GM20431 (cell line): ENCODE results near the gene HEXD.

Experiments used
- in situ Hi-C: fragments of 300-500 bp; cut with MseI, MboI; formaldehyde crosslinking; loops from one replicate; pipeline ENCODE4 v1.15.0; 2020; ENCODE audit warnings: low sequenced_read_pairs; ENCODE audit not compliant: unreplicated experiment

The HEXD gene

DNA sequence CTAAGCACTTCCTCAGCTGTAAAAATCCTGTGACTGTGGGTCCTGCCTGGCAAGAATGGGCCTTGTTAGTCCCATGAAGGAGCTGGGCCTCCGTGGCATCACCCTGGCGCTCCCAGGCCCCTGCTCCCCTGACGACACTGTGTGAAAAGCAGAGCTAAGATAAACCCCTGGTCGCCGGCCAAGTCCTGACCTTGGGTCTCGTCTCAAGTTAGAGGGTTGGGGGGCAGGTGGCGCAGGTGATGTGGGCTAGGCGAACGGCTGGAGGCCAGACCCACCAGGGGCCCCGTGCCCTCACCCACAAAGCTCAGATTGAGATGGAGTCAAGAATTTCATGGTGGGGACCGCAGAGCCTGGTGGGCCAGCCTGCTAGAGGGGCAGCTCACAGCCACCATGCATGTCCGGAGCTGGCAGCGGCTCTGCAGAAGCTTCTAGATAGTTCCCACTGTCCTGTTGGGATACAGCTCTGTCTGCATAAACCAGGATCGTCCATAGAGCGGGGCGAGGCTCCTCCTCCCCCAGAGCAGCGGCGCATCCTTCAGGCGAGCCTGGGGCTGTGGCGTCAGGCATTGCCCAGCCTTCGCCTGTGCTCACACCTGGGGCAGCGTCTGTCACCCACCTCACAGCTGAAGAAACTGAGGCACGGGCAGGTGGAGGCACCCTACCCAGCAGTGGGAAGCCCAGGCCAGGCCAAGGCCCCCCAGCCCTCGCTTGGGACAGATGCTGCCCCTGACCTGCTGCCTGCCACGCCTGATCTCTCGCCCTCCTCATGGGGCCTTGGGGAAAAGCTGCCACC is 20.4 kb downstream of the HEXD start:
- in situ Hi-C loops = no loop called here

DNA sequence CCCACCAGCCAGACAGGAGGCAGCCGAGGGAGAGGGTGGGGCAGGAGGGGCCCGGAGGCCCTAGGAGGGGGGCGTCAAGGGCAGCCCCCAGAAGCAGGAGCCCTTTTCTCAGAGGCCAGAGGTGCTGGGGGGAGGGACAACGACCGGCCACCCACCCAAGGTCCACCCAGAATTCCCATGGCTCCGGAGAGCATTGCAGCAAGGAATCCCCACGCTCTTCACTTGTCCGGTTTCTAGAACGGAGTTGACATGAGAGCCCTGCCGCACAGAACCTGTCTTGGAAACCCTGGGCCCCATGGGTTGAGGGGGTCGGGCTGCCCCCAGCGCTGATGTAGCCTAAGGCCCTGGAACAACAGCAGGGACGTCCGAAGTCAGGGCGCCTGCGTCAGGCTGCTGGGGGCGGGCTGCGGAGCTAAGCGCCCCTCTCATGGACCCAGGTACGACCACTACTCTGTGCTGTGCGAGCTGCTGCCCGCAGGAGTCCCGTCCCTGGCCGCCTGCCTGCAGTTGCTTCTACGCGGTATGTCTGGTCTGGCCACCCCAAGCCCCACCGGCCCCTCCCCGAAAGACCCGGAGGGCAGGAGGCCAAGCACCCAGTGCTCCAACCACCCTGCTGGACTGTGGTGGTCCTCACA is 21.2 kb downstream of the HEXD start:
- in situ Hi-C loops = no loop called here

DNA sequence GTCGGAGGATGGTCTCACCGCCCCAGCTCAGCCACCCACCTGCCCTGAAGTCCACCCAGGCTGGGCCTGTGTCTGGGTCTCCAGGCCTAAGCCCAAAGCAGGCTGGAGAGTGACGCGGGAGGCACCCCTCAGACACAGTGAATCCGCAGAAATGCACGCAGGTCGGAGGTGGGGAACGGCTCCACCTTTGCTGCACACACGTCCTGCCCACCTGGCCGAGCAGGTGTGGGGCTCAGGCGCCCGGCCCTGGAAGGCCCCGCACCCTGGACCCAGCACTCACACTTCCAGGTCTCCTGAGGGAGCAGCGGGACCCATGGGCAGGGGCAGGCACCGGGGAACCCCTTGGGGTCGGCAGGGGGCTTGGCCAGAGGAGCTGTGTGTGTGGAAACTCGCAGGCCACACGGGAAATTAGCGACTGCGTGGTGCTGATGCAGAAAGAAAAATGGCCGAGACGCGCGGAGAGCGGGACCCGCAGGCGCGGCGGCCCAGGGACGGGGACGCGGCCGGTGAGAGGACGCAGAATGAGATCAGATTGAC is 21.8 kb downstream of the HEXD start:
- in situ Hi-C loops = no loop called here

DNA sequence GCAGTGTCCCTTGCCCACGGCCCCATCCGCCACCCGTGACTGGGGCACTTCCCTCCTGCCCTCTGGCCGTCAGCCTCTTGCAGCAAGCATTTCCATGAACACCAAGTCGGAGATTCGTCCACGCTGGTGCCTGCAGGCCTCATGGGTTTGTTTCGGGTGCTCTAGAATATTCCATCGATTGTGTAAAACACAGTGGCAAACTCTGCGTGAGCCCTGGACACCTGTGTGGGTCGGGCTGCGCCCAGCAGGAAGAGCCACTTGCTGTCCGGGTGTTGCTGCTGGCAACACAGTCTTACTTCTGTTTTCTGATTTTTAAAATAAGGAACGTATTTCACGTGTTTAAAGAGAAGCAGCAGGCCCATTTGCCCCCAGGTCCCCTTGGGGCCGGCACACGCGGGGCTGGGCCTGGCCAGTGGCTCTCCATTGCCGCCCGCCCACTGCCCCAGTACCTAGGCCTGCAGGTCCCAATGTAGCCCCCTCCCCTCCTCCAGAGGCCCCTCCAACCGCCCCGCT is 22.4 kb downstream of the HEXD start:
- in situ Hi-C loops = no loop called here

DNA sequence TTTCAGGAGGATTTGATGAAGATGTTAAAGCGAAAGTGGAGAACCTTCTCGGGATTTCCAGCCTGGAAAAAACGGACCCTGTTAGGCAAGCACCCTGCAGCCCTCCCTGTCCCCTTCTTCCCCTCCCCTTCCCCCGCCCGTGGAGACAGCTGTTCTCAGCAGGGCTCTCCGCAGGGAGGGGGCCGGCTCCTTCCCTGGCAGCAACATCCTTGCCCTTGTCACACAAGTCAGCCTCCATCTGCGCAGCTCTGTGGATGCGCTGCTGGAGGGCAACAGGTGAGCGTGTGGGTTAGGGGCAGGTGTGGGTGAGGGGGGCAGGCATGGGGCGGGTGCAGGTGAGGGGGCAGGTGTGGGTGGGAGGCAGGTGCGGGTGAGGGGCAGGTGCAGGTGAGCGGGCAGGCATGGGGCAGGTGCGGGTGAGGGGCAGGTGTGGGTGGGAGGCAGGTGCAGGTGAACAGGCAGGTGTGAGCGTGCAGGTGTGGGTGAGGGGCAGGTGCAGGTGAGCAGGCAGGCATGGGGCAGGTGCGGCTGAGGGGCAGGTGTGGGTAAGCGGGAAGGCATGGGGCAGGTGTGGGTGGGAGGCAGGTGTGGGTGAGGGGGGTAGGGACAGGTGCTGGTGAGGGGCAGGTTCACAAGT is 23.0 kb downstream of the HEXD start:
- in situ Hi-C loops = no loop called here

DNA sequence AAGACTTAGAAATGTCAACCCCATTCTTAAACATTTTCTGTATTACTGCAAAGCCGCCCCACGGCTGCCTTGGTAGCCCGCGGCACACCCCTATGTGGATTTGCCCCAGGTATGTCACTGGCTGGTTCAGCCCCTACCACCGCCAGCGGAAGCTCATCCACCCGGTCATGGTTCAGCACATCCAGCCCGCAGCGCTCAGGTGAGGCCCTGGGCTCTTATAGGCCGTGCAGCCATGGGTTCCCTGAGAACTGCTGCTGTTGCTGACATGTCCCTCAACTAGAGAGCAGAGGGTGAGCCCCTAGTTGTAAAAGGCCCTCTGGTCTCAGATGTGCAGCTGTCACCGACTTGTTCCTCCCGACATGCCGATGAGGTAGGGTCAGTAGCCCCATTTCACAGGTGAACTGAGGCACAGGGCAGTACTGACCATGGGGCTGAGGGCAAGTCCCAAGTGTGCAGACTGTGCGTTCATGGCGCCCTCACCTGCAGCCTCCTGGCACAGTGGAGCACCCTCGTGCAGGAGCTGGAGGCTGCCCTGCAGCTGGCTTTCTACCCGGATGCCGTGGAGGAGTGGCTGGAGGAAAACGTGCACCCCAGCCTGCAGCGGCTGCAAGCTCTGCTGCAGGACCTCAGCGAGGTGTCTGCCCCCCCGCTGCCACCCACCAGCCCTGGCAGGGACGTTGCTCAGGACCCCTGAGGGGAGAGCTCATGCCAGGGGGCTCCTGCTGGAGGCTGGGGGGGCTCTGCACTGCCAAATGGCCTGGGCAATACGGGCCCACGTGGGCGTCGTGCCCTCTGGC is 23.7 kb downstream of the HEXD start:
- in situ Hi-C loops = no loop called here

DNA sequence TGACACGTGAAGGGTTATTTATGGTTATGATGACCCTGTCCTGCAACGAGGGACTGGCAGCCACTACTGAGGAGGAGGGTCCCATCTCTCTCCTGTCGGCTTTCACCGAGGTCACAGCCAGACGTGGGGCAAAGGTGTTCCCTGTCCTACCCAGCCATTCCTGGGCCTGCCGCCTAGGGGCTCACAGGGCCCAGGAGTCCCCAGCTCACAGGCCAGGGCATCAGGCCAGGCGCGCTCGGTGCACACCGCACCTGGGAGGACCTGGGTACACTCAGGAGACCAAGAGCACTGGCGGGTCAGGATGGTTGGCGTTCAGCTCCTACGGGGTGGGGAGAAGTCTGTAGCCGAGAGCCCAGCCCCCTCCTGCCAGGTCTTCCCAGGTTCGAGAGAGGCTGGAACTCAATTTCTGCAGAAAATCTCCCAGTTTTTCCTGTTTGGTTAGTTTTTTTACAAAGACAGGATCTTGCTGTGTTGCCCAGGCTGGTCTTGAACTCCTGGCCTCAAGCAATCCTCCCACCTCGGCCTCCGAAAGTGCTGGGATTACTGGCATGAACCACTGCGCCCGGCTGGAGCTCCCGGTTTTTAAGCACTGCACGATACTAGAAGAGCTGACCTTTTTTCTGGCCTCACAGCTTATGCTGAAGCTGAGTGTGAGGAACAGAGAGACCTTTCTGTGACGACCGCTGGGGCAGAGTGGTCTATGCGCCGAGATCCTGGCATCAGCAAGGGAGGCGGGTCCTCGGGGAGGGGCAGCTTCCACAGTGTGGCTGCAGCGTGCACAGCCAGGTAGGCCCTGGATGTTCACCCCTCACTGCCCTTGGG is 24.7 kb downstream of the HEXD start:
- in situ Hi-C loops = no loop called here

DNA sequence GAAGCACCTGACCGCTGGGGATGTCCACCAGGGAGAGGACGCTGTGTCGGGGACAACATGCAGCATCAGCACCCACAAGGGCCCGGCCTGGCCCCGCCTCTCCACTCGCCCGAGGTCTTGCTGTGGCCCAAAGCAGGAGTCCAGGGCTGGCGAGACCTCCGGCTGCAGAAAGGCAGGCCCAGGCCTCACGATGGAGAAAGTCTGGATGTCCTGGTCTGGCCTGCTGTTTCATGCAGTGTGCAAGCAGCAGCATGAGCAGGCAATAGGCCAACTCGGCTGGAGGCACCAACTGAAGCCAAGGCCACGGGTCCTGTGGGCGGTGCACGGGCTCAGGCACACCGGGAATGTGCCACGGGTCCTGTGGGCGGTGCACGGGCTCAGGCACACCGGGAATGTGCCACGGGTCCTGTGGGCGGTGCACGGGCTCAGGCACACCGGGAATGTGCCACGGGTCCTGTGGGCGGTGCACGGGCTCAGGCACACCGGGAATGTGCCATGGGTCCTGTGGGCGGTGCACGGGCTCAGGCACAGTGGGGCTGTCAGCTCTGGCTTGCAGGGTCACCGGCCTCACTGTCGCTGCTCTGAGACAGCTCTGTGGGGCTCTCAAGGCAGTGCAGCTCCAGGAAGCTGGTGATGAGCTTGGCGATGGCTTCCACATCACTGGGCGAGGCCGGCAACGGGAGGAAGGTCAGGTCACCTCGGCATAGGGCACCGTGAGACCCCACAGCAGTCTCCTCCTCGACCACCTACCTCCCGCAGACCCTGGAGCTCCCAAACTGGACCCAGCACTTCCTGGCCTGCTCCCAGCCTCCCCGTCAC is 25.5 kb downstream of the HEXD start:
- in situ Hi-C loops = no loop called here

DNA sequence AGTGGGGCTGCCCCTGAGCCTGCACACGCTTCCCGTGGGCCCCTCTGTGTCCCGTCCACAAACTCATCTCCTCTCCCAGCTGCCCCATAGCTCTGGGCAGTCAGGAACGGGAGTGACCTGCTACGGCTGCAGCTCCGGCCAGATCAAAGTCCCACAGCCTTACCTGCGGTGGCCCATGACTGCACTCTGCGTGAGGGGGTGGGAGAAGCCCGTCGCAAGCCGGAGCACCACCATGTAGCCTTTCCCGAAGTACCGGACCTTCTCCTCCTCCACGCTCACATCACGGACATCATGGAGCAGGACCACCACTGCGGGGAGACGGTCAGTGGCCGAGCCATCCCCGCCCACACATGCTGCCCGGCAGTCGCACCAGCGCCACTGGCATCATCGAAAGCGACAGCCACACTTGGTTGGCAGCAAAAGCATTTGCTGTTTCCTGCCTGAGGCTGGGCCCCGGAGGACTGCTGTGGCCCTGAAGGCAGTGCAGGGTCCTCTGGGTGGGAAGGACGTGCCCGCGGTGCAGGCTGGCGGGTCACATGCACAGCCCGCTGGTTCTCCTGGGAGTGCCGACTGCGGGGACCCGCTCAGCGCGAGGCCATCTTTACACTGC is 26.2 kb downstream of the HEXD start:
- in situ Hi-C loops = no loop called here

DNA sequence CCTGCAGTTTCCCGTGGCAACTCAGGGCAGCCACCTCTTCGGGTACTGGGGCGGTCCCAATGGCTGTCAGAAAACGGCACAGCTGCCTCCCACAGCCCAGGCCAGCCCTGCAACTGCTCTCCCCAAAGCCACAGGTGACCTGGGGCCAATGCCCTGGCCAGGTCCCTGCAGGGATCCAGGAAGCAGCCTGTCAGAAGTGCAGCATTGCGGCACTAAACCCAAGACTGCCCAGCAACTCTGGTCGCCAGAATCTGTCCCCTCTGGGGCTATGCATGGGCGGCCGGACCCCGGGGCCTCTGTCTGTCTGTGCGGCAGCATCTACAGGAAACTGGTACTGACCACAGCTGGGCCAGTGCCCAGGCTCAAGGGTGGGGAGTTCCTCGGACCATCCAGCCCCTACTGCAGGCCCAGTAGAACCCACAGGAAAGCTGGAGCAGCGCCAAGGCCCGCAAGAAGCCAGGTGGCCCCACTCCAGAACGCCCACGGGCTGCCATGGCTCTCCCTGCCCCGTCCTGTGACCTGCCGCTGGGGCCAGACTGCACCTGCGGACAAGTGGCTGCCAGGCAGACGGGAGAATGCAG is 26.9 kb downstream of the HEXD start:
- in situ Hi-C loops = no loop called here

DNA sequence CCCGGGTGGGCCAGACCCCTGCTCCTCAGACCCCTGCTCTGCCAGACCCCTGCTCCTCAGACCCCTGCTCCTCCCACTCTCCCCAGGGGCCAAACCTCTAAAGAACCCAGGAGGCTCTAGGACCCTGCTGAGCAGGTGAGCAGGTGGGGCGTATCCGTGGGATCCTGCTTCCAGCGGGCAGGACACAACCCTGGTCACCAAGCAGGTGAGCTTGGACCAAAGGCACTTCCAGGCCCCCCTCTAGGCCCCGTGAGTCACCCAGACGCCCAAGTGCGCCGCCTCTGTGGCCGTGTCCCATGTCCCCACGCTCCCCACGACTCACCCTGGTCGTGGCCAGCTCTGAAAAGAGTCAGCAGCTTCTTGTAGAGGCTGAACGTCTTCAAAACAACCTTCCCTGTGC is 27.4 kb downstream of the HEXD start:
- in situ Hi-C loops = no loop called here

DNA sequence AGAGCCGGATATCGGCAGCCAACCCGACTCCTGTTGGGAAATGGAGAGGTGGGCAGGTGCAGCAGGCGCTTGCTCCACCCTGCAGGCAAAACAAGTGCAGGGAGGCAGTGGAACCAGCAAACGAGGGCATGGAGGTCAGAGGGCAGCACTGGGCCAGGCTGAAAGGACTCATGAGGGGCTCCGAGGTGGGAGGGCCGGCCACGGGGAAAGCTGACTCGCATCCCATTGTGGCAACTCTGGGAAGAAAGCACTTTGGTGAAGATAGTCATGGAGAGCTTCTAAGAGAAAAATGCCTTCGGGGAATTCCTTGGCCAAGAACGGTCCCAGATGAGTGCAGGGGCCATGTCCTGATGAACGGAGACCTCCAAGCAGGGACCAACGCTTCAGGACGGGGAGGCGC is 28.0 kb downstream of the HEXD start:
- in situ Hi-C loops = no loop called here

DNA sequence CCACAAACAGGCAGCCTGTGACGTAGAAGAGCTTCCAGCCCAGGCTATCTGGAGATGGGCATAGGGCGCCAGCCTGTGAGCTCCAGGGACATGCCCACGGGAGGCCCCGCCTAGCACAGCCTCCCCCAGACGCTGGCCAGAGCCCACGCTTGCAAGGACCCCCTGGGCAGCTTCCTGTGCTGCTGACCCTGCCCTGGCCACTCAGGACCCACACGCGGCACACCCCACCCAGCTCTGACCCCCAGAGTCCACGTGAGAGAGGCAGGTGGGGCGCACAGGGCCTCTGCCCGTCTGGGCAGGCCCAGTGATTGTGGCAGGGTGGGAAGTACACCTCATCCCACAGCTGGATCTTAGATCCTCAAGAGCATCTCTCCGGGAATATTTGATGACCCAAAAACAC is 28.5 kb downstream of the HEXD start:
- in situ Hi-C loops = no loop called here

DNA sequence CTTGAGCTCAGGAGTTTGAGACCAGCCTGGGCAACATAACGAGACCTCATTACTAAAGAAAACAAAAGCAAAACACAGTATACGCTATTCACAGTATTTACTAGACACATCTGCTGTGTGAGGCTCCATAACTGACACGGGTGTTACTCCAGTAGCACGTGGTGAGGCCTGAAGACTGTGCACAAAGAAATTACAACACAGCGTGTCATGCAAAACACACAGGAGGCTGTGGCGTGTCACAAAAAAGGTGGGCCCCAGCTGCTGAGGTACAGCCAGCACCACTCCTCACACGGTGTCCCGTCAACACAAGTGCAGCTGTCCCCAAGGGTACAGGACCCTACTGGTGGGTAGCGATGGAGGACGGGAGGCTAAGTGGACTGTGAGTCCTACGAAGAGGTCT is 29.7 kb downstream of the HEXD start:
- in situ Hi-C loops = no loop called here

DNA sequence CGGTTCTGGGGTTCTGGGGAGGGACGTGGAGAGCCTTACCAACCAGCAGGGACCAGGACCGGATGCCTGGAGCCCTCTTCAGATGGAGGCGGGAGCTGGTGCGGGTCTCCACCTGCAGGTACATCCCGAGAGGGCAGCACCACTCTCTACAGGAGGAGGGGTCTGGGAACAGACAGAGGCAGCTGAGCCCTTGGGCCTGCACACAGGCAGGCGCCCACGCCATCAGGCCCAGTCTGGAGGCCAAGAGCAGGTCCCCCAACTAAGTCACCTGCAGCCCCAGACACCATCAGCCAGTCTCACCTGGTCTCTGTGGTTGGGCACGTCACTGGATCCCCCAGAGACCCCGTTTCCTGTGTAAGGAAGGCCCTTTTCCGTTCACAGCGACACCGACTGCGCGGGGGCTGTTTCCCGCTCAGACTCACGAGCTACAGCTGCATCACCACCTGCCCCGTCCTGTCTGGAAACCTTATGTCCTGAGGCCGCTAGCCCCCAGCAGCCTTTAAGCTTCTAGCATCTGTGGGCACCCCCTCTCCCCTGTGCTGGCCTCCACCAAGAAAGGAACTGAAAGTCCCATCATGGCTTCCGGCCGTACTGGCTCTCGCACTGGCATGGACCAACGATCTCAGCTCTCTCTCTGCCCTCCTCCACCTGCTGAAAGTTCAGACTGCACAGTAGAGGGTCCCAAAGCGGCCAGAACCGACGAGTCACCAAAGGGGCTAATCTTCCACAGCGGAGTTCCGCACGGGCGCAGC is 31.2 kb downstream of the HEXD start:
- in situ Hi-C loops = no loop called here

DNA sequence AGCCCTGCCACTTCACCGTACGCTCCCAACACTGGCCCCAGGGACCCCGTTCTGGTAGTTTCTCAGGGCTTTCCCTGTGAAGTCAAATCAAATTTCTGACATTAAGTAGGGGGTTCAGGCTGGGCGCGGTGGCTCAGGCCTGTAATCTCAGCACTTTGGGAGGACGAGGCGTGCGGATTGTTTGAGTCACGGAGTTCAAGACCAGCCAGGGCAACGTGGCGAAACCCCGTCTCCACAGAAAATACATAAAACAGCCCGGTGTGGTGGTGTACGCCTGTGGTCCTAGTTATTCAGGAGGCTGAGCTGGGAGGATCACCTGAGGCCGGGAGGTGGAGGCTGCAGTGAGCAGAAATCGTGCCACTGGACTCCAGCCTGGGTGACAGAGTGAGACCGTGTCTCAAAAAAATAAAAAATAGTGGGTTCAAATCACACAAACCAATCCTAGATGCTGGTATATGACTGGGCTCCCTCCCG is 31.8 kb downstream of the HEXD start:
- in situ Hi-C loops = no loop called here
